ENCODE results near the gene TDRD1.

The TDRD1 gene

GRCh38 chr10:114188900-114189299, 9.7 kb downstream of the TDRD1 start:
- no peak overlapping the region for H3K27ac ChIP-seq (ENCODE audit: low read depth, low read length, poor library complexity, severe bottlenecking)
- H3K4me1 ChIP-seq (ENCODE audit: insufficient read depth, low read length, severe bottlenecking), result no peaks in the 10 kb centered on the region
- H3K27me3 ChIP-seq (ENCODE audit: insufficient read depth, low read length), result no peaks in the 10 kb centered on the region
- no peaks in the 10 kb centered on the region for H3K36me3 ChIP-seq (ENCODE audit: insufficient read depth, low read length)
- no peak overlapping the region for H3K4me2 ChIP-seq (ENCODE audit: low read length)
- no peak overlapping the region for H3K9ac ChIP-seq (ENCODE audit: low read length)
- H4K20me1 ChIP-seq (ENCODE audit: insufficient read depth, low read length), result no peaks in the 10 kb centered on the region
- no peaks in the 10 kb centered on the region for H3K79me2 ChIP-seq (ENCODE audit: insufficient read depth, low read length)
- no peak overlapping the region for H2AFZ ChIP-seq (ENCODE audit: low read length)
- H3K9me2 ChIP-seq (ENCODE audit: low read depth, low read length), result no peaks in the 10 kb centered on the region
- no peaks in the 10 kb centered on the region for H3K9me3 ChIP-seq (ENCODE audit: low read length)
- H3K4me3 ChIP-seq (ENCODE audit: low read depth, low read length, poor library complexity, severe bottlenecking), result no peak overlapping the region
- H3F3A ChIP-seq (ENCODE audit: insufficient read depth, low read length), result no peaks in the 10 kb centered on the region
- no peak for TF ChIP-seq CTCF (IDR thresholded peaks at IDR 0.05; ENCODE audit: low read length)
- no peak for TF ChIP-seq EZH2 (IDR thresholded peaks at IDR 0.05; ENCODE audit: borderline replicate concordance, low read length)

DNA sequence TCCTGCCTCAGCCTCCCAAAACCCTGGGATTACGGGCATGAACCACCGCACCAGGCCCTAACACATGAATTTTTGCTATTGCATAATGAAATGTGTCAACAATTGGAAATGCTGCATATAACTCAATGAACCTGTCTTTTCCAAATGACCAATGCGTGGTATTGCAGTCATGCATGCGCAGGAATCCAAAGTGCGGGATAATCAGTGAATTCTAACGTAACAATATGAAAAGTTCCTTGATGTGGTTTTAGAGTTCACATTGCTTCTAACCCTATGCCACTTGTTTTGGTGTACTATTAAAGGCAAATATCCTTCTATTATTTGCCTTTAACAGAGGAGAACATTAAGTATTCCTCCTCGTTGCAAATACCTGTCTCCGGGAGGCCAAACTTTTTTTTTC, 10.5 kb downstream of the TDRD1 start:
- Histone ChIP-seq H4K20me1 (ENCODE audit: insufficient read depth, low read length) (no peaks in the 10 kb centered on the region), H3K27me3 (ENCODE audit: insufficient read depth, low read length) (no peaks in the 10 kb centered on the region), H3K4me1 (ENCODE audit: insufficient read depth, low read length, severe bottlenecking) (no peaks in the 10 kb centered on the region), H2AFZ (ENCODE audit: low read length) (no peak overlapping the region), H3K9ac (ENCODE audit: low read length) (no peak overlapping the region), H3K4me3 (ENCODE audit: low read depth, low read length, poor library complexity, severe bottlenecking) (no peak overlapping the region), H3K79me2 (ENCODE audit: insufficient read depth, low read length) (no peaks in the 10 kb centered on the region), H3K27ac (ENCODE audit: low read depth, low read length, poor library complexity, severe bottlenecking) (no peak overlapping the region), H3K36me3 (ENCODE audit: insufficient read depth, low read length) (no peaks in the 10 kb centered on the region), H3K9me2 (ENCODE audit: low read depth, low read length) (no peaks in the 10 kb centered on the region), H3F3A (ENCODE audit: insufficient read depth, low read length) (no peaks in the 10 kb centered on the region), H3K4me2 (ENCODE audit: low read length) (no peak overlapping the region), H3K9me3 (ENCODE audit: low read length) (no peaks in the 10 kb centered on the region)
- TF ChIP-seq CTCF (IDR thresholded peaks at IDR 0.05; ENCODE audit: low read length), result no peak
- TF ChIP-seq EZH2 (IDR thresholded peaks at IDR 0.05; ENCODE audit: borderline replicate concordance, low read length), result no peak

DNA sequence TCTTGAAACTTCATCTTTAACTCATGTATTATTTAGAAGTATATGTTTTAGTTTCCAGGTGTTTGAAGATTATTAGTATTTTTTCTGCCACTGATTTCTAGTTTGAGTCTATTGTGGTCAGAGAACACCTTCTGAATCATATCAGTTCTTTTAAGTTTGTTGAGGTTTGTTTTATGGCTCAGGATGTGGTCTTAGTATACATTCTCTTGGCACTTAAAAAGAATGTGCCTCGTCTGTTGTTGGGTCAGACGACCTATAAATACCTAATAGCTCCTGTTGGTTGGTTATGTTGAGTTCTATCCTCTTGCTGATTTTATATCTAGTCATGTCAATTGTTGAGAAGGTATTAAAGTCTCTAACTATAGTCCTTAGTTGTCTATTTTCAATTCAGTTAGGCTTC, 15.9 kb downstream of the TDRD1 start:
- no peaks in the 10 kb centered on the region for H3F3A ChIP-seq (ENCODE audit: insufficient read depth, low read length)
- H3K9me3 ChIP-seq (ENCODE audit: low read length), result no peaks in the 10 kb centered on the region
- no peak overlapping the region for H3K4me2 ChIP-seq (ENCODE audit: low read length)
- TF ChIP-seq CTCF (IDR thresholded peaks at IDR 0.05; ENCODE audit: low read length), result no peak
- no peak for TF ChIP-seq EZH2 (IDR thresholded peaks at IDR 0.05; ENCODE audit: borderline replicate concordance, low read length)
- no peaks in the 10 kb centered on the region for H3K27me3 ChIP-seq (ENCODE audit: insufficient read depth, low read length)
- H4K20me1 ChIP-seq (ENCODE audit: insufficient read depth, low read length), result no peaks in the 10 kb centered on the region
- H2AFZ ChIP-seq (ENCODE audit: low read length), result no peak overlapping the region
- H3K9me2 ChIP-seq (ENCODE audit: low read depth, low read length), result no peaks in the 10 kb centered on the region
- no peak overlapping the region for H3K9ac ChIP-seq (ENCODE audit: low read length)
- no peaks in the 10 kb centered on the region for H3K79me2 ChIP-seq (ENCODE audit: insufficient read depth, low read length)
- no peaks in the 10 kb centered on the region for H3K4me1 ChIP-seq (ENCODE audit: insufficient read depth, low read length, severe bottlenecking)
- no peak overlapping the region for H3K4me3 ChIP-seq (ENCODE audit: low read depth, low read length, poor library complexity, severe bottlenecking)
- H3K27ac ChIP-seq (ENCODE audit: low read depth, low read length, poor library complexity, severe bottlenecking), result no peak overlapping the region
- no peaks in the 10 kb centered on the region for H3K36me3 ChIP-seq (ENCODE audit: insufficient read depth, low read length)
